Keratinocyte (primary cell): ENCODE measurements around the gene PRKAR1A. TPM values are rescaled to one million over a fixed set of nuclear protein-coding genes. Genes with fewer than 3 reads are reported as not detected.
A peak's percentile ranks its signal among the peaks of the same experiment; 100 is the strongest.

Source experiments
- DNase-seq: peaks from one replicate; pipeline ENCODE4 v3.0.0-alpha.2; 2011; ENCODE audit warnings: low read depth, missing footprints, low spot score
- FAIRE-seq: peaks from 2 replicates; lab custom pipeline; 2011; peaks lifted over from hg19 to GRCh38; lab: Jason Lieb, UNC
- H2AFZ ChIP-seq: 2 replicates; pipeline ENCODE4 v1.6.0; 2012; ENCODE audit warnings: low read length, control low read depth, inconsistent platforms; ENCODE audit not compliant: control insufficient read depth
- H3K27ac ChIP-seq: 2 replicates; pipeline ENCODE4 v1.5.1; 2011; ENCODE audit warnings: low read length; ENCODE audit not compliant: control insufficient read depth, insufficient read depth
- H3K27me3 ChIP-seq: 3 replicates; pipeline ENCODE4 v1.6.0; 2011; ENCODE audit warnings: low read length; ENCODE audit not compliant: control insufficient read depth, insufficient read depth; ENCODE audit errors: extremely low read depth
- H3K36me3 ChIP-seq, 2 experiments: 2 replicates in 1 of 2; 3 replicates in 1 of 2; pipeline ENCODE4 v1.5.1; 2011; ENCODE audit warnings: low read length in 2 of 2, mild to moderate bottlenecking in 1 of 2; ENCODE audit not compliant: control insufficient read depth in 2 of 2, insufficient read depth in 2 of 2; ENCODE audit errors: extremely low read depth in 1 of 2
- H3K4me1 ChIP-seq: 3 replicates; pipeline ENCODE4 v1.5.1; 2011; ENCODE audit warnings: low read length; ENCODE audit not compliant: control insufficient read depth, insufficient read depth; ENCODE audit errors: extremely low read depth
- H3K4me2 ChIP-seq: 3 replicates; pipeline ENCODE4 v1.6.0; 2011; ENCODE audit warnings: low read depth, low read length; ENCODE audit not compliant: control insufficient read depth, insufficient read depth; ENCODE audit errors: extremely low read depth
- H3K4me3 ChIP-seq, 3 experiments: fragments of 200-600 bp in 1 of 3; sonication (generic) in 1 of 3; 2 replicates in 2 of 3; 3 replicates in 1 of 3; pipeline ENCODE4 v1.5.1; 2011 to 2016; ENCODE audit warnings: low read length in 3 of 3, mild to moderate bottlenecking in 3 of 3, control low read depth in 2 of 3, inconsistent platforms in 1 of 3, low read depth in 1 of 3, mixed read lengths in 1 of 3, mixed run types in 1 of 3, moderate library complexity in 1 of 3; ENCODE audit not compliant: control insufficient read depth in 2 of 3, insufficient read depth in 2 of 3; ENCODE audit errors: extremely low read depth in 1 of 3
- H3K79me2 ChIP-seq: 2 replicates; pipeline ENCODE4 v1.6.0; 2012; ENCODE audit warnings: low read length; ENCODE audit not compliant: control insufficient read depth, insufficient read depth
- H3K9ac ChIP-seq: 3 replicates; pipeline ENCODE4 v1.6.0; 2011; ENCODE audit warnings: low read length; ENCODE audit not compliant: control insufficient read depth, insufficient read depth; ENCODE audit errors: extremely low read depth
- H3K9me1 ChIP-seq: 3 replicates; pipeline ENCODE4 v1.6.0; 2011; ENCODE audit warnings: low read length; ENCODE audit not compliant: control insufficient read depth, insufficient read depth; ENCODE audit errors: extremely low read depth
- H3K9me3 ChIP-seq: 2 replicates; pipeline ENCODE4 v1.5.1; 2012; ENCODE audit warnings: low read depth, low read length; ENCODE audit not compliant: control insufficient read depth
- H4K20me1 ChIP-seq: 3 replicates; pipeline ENCODE4 v1.6.0; 2011; ENCODE audit warnings: low read length; ENCODE audit not compliant: control insufficient read depth, insufficient read depth; ENCODE audit errors: extremely low read depth
- CTCF ChIP-seq, 3 experiments: IDR thresholded peaks in 1 of 3; conservative IDR thresholded peaks in 1 of 3; optimal IDR thresholded peaks in 1 of 3; 2 replicates in 2 of 3; 3 replicates in 1 of 3; pipeline versions ENCODE3 to v1.5.1; 2011; ENCODE audit warnings: low read length in 3 of 3, mild to moderate bottlenecking in 3 of 3, moderate library complexity in 2 of 3, control low read depth in 1 of 3, inconsistent platforms in 1 of 3; ENCODE audit not compliant: insufficient read depth in 2 of 3; ENCODE audit errors: extremely low read depth in 1 of 3
- EZH2 ChIP-seq: IDR thresholded peaks from one replicate; pipeline ENCODE4 v1.6.1; 2012; ENCODE audit warnings: inconsistent platforms, mild to moderate bottlenecking, low read length, moderate library complexity
- dilution Hi-C: fragments of 300-500 bp; cut with MboI; formaldehyde crosslinking; loops from one replicate; pipeline ENCODE4 v1.7.0; 2020; ENCODE audit warnings: low sequenced_read_pairs; ENCODE audit not compliant: extremely low pct_ligation_motif_present
- polyA plus RNA-seq, 5 experiments: library from polyadenylated mRNA; depleted of rRNA in 3 of 5; stranded (reverse) in 3 of 5; stranded (forward) in 1 of 5; unstranded in 1 of 5; fragments of >200 nt; gene quantifications; 1 replicate in 1 of 5; 2 replicates in 3 of 5; 3 replicates in 1 of 5; pipeline versions ENCODE4 v1.2.1 to v1.2.3, GENCODE V29; 2011 to 2012; ENCODE audit warnings: missing spikeins in 2 of 5, low read depth in 1 of 5, low replicate concordance in 1 of 5

The PRKAR1A gene
- polyA plus RNA-seq, 1 donor (not counting 4 experiments of a cell fraction or from before 2014, with no cell fraction given) = 212 TPM

GRCh38 chr17:68592009-68592408, 79.8 kb downstream of the PRKAR1A start:
- no peak overlapping the region for H2AFZ ChIP-seq
- H3K4me3 ChIP-seq = no peak overlapping the region
- H3K79me2 ChIP-seq = no peaks in the 10 kb centered on the region
- no peaks in the 10 kb centered on the region for H4K20me1 ChIP-seq
- H3K27ac ChIP-seq = no peak overlapping the region
- FAIRE-seq = no peak
- H3K9me1 ChIP-seq = no peaks in the 10 kb centered on the region
- H3K4me1 ChIP-seq = no peaks in the 10 kb centered on the region
- DNase-seq = no peak
- no peaks in the 10 kb centered on the region for H3K9me3 ChIP-seq
- H3K27me3 ChIP-seq = no peaks in the 10 kb centered on the region
- H3K4me2 ChIP-seq = no peak overlapping the region
- dilution Hi-C loops = no loop called here
- TF ChIP-seq CTCF (optimal IDR thresholded peaks at IDR 0.05 in 1 of 3, IDR thresholded peaks at IDR 0.05 in 1 of 3, conservative IDR thresholded peaks at IDR 0.05 in 1 of 3; ENCODE audit: extremely low read depth in 1 of 3, insufficient read depth in 2 of 3, low read length in 3 of 3) = no peak
- TF ChIP-seq EZH2 = no peak
- H3K9ac ChIP-seq = no peak overlapping the region
- no peaks in the 10 kb centered on the region for H3K36me3 ChIP-seq

GRCh38 chr17:68592682-68593641, 80.7 kb downstream of the PRKAR1A start:
- Histone ChIP-seq H3K9ac (no peak overlapping the region), H3K4me2 (no peak overlapping the region), H4K20me1 (no peaks in the 10 kb centered on the region), H3K36me3 (no peaks in the 10 kb centered on the region), H3K79me2 (no peaks in the 10 kb centered on the region), H3K9me3 (no peaks in the 10 kb centered on the region), H2AFZ (no peak overlapping the region), H3K4me1 (no peaks in the 10 kb centered on the region), H3K27me3 (no peaks in the 10 kb centered on the region), H3K27ac (no peak overlapping the region), H3K4me3 (no peak overlapping the region), H3K9me1 (no peaks in the 10 kb centered on the region)
- DNase-seq = no peak
- no peak for TF ChIP-seq CTCF (optimal IDR thresholded peaks at IDR 0.05 in 1 of 3, IDR thresholded peaks at IDR 0.05 in 1 of 3, conservative IDR thresholded peaks at IDR 0.05 in 1 of 3; ENCODE audit: extremely low read depth in 1 of 3, insufficient read depth in 2 of 3, low read length in 3 of 3)
- no peak for TF ChIP-seq EZH2
- peak; percentile 49 for FAIRE-seq
- dilution Hi-C loops = no loop called here
